HFFc6 (cell line): ENCODE results near the gene LGALSL. TPM values are rescaled to one million over a fixed set of nuclear protein-coding genes. Genes with fewer than 3 reads are reported as not detected.

ENCODE experiments used
- DNase-seq: peaks from one replicate; pipeline ENCODE4 v3.0.0-alpha.2; 2018
- H3K27ac Mint-ChIP-seq: 2 replicates; pipeline ENCODE4 v1.8.0; 2020; ENCODE audit warnings: mild to moderate bottlenecking, mixed read lengths
- H3K27me3 Mint-ChIP-seq: 2 replicates; pipeline ENCODE4 v1.8.0; 2021; ENCODE audit warnings: mild to moderate bottlenecking, moderate library complexity, mixed read lengths; ENCODE audit not compliant: insufficient read depth
- H3K36me3 Mint-ChIP-seq: 2 replicates; pipeline ENCODE4 v1.8.0; 2021; ENCODE audit warnings: low read depth, mixed read lengths
- H3K4me1 Mint-ChIP-seq: 2 replicates; pipeline ENCODE4 v1.8.0; 2020; ENCODE audit warnings: low read depth, mixed read lengths
- H3K4me3 Mint-ChIP-seq: 2 replicates; pipeline ENCODE4 v1.8.0; 2020; ENCODE audit warnings: mild to moderate bottlenecking, moderate library complexity, mixed read lengths
- H3K9me3 Mint-ChIP-seq: 2 replicates; pipeline ENCODE4 v1.8.0; 2020; ENCODE audit warnings: mild to moderate bottlenecking, mixed read lengths
- total RNA-seq, 6 experiments: library from RNA; stranded (reverse); fragmentation: NEBNext Ultra II Directional; extraction: Animal tissue kit (Norgen Biotek cat#: 25700); gene quantifications; 2 replicates in 1 of 6; 3 replicates in 5 of 6; pipeline ENCODE4 v1.2.3, GENCODE V29; 2021
- TF ChIP-seq, protein P1 (sequence below): fragments of 200-600 bp; sonication (generic); IDR thresholded peaks from 2 replicates; pipeline ENCODE4 v1.5.0; 2021; ENCODE audit warnings: antibody characterized with exemption, mild to moderate bottlenecking

Gene LGALSL
- total RNA-seq, 6 experiments from 2014 or later = 0.64 to 2.1 (median 0.82) TPM

DNA sequence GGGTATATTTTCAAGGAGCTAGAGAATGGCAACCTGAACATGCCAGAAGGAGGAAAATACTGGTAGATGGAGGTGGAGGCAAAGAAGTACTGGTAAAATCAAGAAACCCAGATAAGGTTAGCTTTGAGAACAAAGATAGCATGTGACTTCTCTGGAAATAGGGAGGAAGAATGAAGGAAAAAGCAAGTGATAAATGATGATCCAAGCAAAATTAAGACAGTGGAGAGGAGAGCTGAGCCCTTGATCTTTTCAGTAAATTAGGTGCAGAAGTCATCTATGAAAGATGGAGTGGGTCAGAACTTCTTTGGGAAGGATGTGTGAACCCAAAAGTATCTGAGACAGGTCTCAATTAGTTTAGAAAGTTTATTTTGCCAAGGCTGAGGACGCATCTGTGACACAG lies 44.5 kb downstream of the LGALSL start:
- TF ChIP-seq, protein P1, sequence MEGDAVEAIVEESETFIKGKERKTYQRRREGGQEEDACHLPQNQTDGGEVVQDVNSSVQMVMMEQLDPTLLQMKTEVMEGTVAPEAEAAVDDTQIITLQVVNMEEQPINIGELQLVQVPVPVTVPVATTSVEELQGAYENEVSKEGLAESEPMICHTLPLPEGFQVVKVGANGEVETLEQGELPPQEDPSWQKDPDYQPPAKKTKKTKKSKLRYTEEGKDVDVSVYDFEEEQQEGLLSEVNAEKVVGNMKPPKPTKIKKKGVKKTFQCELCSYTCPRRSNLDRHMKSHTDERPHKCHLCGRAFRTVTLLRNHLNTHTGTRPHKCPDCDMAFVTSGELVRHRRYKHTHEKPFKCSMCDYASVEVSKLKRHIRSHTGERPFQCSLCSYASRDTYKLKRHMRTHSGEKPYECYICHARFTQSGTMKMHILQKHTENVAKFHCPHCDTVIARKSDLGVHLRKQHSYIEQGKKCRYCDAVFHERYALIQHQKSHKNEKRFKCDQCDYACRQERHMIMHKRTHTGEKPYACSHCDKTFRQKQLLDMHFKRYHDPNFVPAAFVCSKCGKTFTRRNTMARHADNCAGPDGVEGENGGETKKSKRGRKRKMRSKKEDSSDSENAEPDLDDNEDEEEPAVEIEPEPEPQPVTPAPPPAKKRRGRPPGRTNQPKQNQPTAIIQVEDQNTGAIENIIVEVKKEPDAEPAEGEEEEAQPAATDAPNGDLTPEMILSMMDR = no peak
- H3K4me3 Mint-ChIP-seq = no peak overlapping the region
- no peak for DNase-seq
- H3K4me1 Mint-ChIP-seq = no peaks in the 10 kb centered on the region
- H3K27ac Mint-ChIP-seq = no peak overlapping the region
- H3K9me3 Mint-ChIP-seq = no peaks in the 10 kb centered on the region
- H3K27me3 Mint-ChIP-seq = peaks cover 33% of the 10 kb centered on the region
- no peaks in the 10 kb centered on the region for H3K36me3 Mint-ChIP-seq

DNA sequence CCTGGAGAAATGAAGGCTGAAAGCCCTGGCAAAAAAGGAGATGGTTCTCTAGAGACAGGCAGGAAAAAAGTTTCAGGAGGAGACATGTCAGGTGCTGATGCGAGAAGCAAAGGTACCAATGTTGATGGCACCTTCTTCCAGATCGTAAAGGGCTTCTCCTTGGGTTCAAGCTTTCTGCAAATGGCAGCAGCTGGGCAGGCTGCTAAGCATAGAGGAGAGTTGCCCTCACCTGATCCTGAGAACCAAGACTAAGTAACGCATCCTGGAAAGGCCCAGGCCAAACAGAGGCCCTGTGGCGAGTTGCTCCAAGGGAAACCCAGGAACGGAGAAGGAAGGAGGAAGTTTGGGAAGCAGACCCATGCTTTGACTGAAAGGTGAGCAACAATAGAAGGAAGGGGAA lies 46.6 kb downstream of the LGALSL start:
- TF ChIP-seq, protein P1 = no peak
- no peak overlapping the region for H3K27ac Mint-ChIP-seq

GRCh38 chr2:64501946-64502345 lies 48.0 kb downstream of the LGALSL start:
- Mint-ChIP-seq H3K27ac (no peak overlapping the region), H3K27me3 (peaks cover 45% of the 10 kb centered on the region), H3K4me1 (no peaks in the 10 kb centered on the region), H3K4me3 (no peak overlapping the region), H3K9me3 (no peaks in the 10 kb centered on the region), H3K36me3 (no peaks in the 10 kb centered on the region)
- no peak for DNase-seq
- TF ChIP-seq, protein P1 = no peak

More for the DNA sequence above, 46.6 kb downstream of the LGALSL start:
- Mint-ChIP-seq H3K4me3 (no peak overlapping the region), H3K27me3 (peaks cover 46% of the 10 kb centered on the region), H3K36me3 (no peaks in the 10 kb centered on the region), H3K9me3 (no peaks in the 10 kb centered on the region), H3K4me1 (no peaks in the 10 kb centered on the region)
- DNase-seq = no peak

DNA sequence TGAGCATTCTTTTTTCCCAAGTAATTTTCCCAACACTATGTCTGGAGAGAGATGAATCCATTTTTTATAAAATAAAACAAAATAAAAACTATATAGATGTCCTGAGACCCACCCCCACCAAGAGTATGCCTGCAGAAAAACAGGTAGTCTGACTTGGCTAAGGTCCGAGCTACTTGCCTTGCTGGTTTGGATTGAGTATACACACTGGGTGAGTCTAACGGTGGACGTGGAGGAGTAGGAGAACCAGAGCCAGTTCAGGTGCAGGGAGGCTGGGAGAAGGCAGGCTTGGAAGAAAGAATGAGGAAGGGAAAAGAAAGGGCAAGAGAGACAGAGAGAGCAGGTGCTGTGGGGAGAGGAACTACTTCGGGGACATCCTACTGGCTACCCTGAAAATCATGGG lies 48.9 kb downstream of the LGALSL start:
- Mint-ChIP-seq H3K4me3 (no peak overlapping the region), H3K36me3 (no peaks in the 10 kb centered on the region), H3K4me1 (no peaks in the 10 kb centered on the region), H3K27me3 (peaks cover 43% of the 10 kb centered on the region), H3K27ac (no peak overlapping the region), H3K9me3 (no peaks in the 10 kb centered on the region)
- no peak for DNase-seq
- TF ChIP-seq, protein P1 = no peak

GRCh38 chr2:64504774-64505720 lies 51.1 kb downstream of the LGALSL start:
- peaks cover 49% of the 10 kb centered on the region for H3K27me3 Mint-ChIP-seq
- no peaks in the 10 kb centered on the region for H3K4me1 Mint-ChIP-seq
- no peaks in the 10 kb centered on the region for H3K36me3 Mint-ChIP-seq
- TF ChIP-seq, protein P1 = no peak
- no peak for DNase-seq
- no peak overlapping the region for H3K27ac Mint-ChIP-seq
- no peaks in the 10 kb centered on the region for H3K9me3 Mint-ChIP-seq
- H3K4me3 Mint-ChIP-seq = no peak overlapping the region
